PC-9 (cell line): ENCODE measurements around the gene SV2C.

ENCODE experiments used
- CTCF ChIP-seq: fragments of 200-600 bp; sonication (generic); conservative IDR thresholded peaks from 2 replicates; pipeline ENCODE4 v1.6.1; 2017; ENCODE audit warnings: mixed run types, antibody characterized with exemption, mild to moderate bottlenecking, moderate library complexity
- EZH2 ChIP-seq: fragments of 200-600 bp; sonication (generic); IDR thresholded peaks from 2 replicates; pipeline ENCODE4 v1.8.0; 2017; ENCODE audit warnings: antibody characterized with exemption, low read depth

- no peak for TF ChIP-seq CTCF
- no peak for TF ChIP-seq EZH2
These were observed 119.0 kb downstream of the SV2C start for GRCh38 chr5:76202182-76202581.
